Adrenal gland (tissue), 12 donors: ENCODE results near the gene FAM3B. TPM values are rescaled to one million over a fixed set of nuclear protein-coding genes. Genes with fewer than 3 reads are reported as not detected.

Source experiments
- DNase-seq, 7 donors: peaks; one replicate each; pipeline ENCODE4 v3.0.0-alpha.2; 2019 to 2020
- H3K27ac ChIP-seq, 5 donors: fragments of 200-600 bp; sonication (generic) in 4 of 5; 1 replicate in 3 of 5; 2 replicates in 2 of 5; pipeline versions ENCODE4 v1.5.1 to v1.8.0; 2016 to 2020; ENCODE audit warnings: mild to moderate bottlenecking in 1 of 5
- H3K27me3 ChIP-seq: fragments of 200-600 bp; 2 replicates; pipeline ENCODE4 v1.8.0; 2021
- H3K36me3 ChIP-seq, 2 donors: fragments of 200-600 bp; replicated peaks in 1 of 2; 1 replicate in 1 of 2; 2 replicates in 1 of 2; pipeline versions ENCODE4 v1.5.1 to v1.8.0; 2018 to 2022
- H3K4me1 ChIP-seq, 2 donors: fragments of 200-600 bp; replicated peaks in 1 of 2; 1 replicate in 1 of 2; 2 replicates in 1 of 2; pipeline versions ENCODE4 v1.5.1 to v1.8.0; 2018 to 2021
- H3K4me3 ChIP-seq, 4 donors: fragments of 200-600 bp; sonication (generic) in 3 of 4; one replicate each; pipeline ENCODE4 v1.5.1; 2016 to 2018
- H3K9me3 ChIP-seq, 3 donors: fragments of 200-600 bp; sonication (generic) in 1 of 3; replicated peaks in 1 of 3; 1 replicate in 2 of 3; 2 replicates in 1 of 3; pipeline versions ENCODE4 v1.5.1 to v1.8.0; 2016 to 2021
- POLR2A ChIP-seq, 2 donors: fragments of 450-650 bp; IDR thresholded peaks; one replicate each; pipeline ENCODE4 v1.6.1; 2017; ENCODE audit warnings: antibody characterized with exemption in 2 of 2, mild to moderate bottlenecking in 2 of 2, moderate library complexity in 1 of 2
- WGBS, 4 donors: extraction: QIAGEN DNeasy Blood & Tissue Kit in 2 of 4; methylation state at CpG; one replicate each; pipeline versions ENCODE4 v1.1.5 to v1.1.7; 2013 to 2017; 5-methylcytosine and 5-hydroxymethylcytosine counted together
- intact Hi-C, 2 donors: fragments of 100-400 bp; cut with DNase I; formaldehyde crosslinking; loops; one replicate each; pipeline versions ENCODE4 v1.14.1 to v1.15.0; 2022 to 2023
- polyA plus RNA-seq, 3 donors: library from polyadenylated mRNA; stranded (reverse); fragments of 200-250 nt in 2 of 3; fragments of 350-450 nt in 1 of 3; fragmentation: Illumina TruSeq in 1 of 3; extraction: RNeasy Lipid Tissue Mini Kit (QIAGEN cat#74804) in 1 of 3; gene quantifications; one replicate each; pipeline ENCODE4 v1.2.3, GENCODE V29; 2013 to 2014
- total RNA-seq, 9 donors: library from RNA; depleted of rRNA in 4 of 9; stranded (reverse); fragments of >200 nt in 4 of 9; fragments of 120-200 nt in 1 of 9; fragmentation: NEBNext Ultra II Directional in 1 of 9; extraction: Animal tissue kit (Norgen Biotek cat#: 25700) in 1 of 9; gene quantifications; one replicate each; pipeline versions ENCODE4 v1.1.0 to v1.2.4, GENCODE V29; 2013 to 2023
- TF ChIP-seq, protein P1 (sequence below), 6 experiments: fragments of 450-650 bp in 4 of 6; fragments of 200-600 bp in 2 of 6; sonication (generic) in 1 of 6; IDR thresholded peaks; 1 replicate in 5 of 6; 2 replicates in 1 of 6; pipeline versions ENCODE4 v1.5.1 to v1.8.0; 2016 to 2021; ENCODE audit warnings: antibody characterized with exemption in 6 of 6, mild to moderate bottlenecking in 2 of 6, moderate library complexity in 1 of 6
- donor health status: healthy with polysubstance abuse.
- donor health status: Bipolar disorder and iron deficiency.
- donor health status: DM: yes; HTN: yes; CAD: no.
- donor health status: DM: no; HTN: no; CAD: no.
- donor health status: DM: no; HTN: no; CAD: no.
- donor health status: DM: yes; HTN: yes; CAD: no.

The FAM3B gene
- total and polyA plus RNA-seq, 12 donors, result 0.07 to 0.38 (median 0.24) TPM; not detected in 8

DNA sequence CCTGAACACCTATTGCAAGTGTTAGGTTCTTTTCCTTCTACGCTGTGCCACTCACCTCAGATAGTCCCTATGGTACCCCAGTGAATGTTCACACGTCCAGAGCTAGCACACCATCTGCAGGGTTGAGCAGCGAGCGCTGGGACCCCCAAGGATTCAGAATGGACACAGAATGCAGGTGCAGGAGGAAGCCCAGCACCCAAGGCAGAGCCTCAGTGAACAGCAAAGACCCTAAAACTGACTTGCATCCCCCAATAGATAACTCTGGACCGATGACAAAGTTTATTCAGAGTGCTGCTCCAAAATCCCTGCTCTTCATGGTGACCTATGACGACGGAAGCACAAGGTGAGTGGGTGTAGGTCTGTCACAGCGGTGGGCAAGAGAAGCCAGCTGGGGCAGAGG, 30.2 kb downstream of the FAM3B start:
- Histone ChIP-seq H3K4me3 (no peak overlapping the region), H3K36me3 (no peaks in the 10 kb centered on the region), H3K9me3 (no peaks in the 10 kb centered on the region), H3K4me1 (no peaks in the 10 kb centered on the region), H3K27ac (no peak overlapping the region), H3K27me3 (peaks cover 4% of the 10 kb centered on the region)
- TF ChIP-seq, protein P1, sequence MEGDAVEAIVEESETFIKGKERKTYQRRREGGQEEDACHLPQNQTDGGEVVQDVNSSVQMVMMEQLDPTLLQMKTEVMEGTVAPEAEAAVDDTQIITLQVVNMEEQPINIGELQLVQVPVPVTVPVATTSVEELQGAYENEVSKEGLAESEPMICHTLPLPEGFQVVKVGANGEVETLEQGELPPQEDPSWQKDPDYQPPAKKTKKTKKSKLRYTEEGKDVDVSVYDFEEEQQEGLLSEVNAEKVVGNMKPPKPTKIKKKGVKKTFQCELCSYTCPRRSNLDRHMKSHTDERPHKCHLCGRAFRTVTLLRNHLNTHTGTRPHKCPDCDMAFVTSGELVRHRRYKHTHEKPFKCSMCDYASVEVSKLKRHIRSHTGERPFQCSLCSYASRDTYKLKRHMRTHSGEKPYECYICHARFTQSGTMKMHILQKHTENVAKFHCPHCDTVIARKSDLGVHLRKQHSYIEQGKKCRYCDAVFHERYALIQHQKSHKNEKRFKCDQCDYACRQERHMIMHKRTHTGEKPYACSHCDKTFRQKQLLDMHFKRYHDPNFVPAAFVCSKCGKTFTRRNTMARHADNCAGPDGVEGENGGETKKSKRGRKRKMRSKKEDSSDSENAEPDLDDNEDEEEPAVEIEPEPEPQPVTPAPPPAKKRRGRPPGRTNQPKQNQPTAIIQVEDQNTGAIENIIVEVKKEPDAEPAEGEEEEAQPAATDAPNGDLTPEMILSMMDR (IDR thresholded peaks at IDR 0.05), result no peak
- no peak for TF ChIP-seq POLR2A (IDR thresholded peaks at IDR 0.05)
- WGBS, 4 donors, result 75 to 86% (median 84%) methylated on average over 8 of the region's 8 CpGs
- intact Hi-C loops, result no loop called here
- no peak for DNase-seq

DNA sequence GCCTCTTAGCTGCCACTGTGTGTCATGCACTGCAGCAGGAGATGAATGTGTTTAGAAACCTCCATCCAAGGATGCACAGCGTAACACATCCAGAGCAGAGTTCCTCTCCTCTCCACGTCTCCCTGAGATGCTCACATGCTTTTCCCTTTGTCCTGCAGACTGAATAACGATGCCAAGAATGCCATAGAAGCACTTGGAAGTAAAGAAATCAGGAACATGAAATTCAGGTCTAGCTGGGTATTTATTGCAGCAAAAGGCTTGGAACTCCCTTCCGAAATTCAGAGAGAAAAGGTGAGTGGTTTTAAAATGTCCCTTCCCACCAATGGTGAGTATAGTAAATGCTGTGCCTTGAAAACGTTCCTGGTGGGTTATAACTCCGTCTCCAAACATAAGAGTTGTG, 31.8 kb downstream of the FAM3B start:
- Histone ChIP-seq H3K9me3 (no peaks in the 10 kb centered on the region), H3K27me3 (peaks cover 4% of the 10 kb centered on the region), H3K27ac (no peak overlapping the region), H3K4me1 (no peaks in the 10 kb centered on the region), H3K36me3 (no peaks in the 10 kb centered on the region), H3K4me3 (no peak overlapping the region)
- intact Hi-C loops, result no loop called here
- TF ChIP-seq, protein P1 (IDR thresholded peaks at IDR 0.05), result no peak
- TF ChIP-seq POLR2A (IDR thresholded peaks at IDR 0.05), result no peak
- WGBS, 4 donors, result 52 to 61% (median 54%) methylated on average over 6 of the region's 6 CpGs
- no peak for DNase-seq

DNA sequence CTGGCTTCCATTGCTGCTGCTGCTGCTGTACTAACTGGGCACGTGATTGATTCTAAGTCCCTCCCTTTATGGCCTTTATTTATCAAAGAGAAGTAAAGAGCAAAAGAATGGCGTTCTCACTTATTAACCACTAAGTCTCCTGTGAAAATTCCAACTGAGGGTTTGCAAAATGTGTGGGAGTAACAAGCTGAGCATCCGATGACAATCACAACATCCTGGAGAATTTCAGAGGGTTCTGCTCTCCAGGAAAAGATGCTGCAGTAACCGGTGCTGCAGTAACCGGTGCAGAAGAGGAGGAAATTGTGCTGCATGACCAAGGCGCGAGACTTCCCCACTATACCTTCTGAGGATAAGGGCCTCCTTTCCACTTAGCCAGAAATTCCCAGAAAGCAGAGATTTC, 32.5 kb downstream of the FAM3B start:
- Histone ChIP-seq H3K36me3 (no peaks in the 10 kb centered on the region), H3K4me1 (no peaks in the 10 kb centered on the region), H3K9me3 (no peaks in the 10 kb centered on the region), H3K27ac (no peak overlapping the region), H3K4me3 (no peak overlapping the region), H3K27me3 (peaks cover 4% of the 10 kb centered on the region)
- 60 to 73% (median 68%) methylated on average over 7 of the region's 7 CpGs for whole genome bisulfite sequencing, 4 donors
- no peak for TF ChIP-seq POLR2A (IDR thresholded peaks at IDR 0.05)
- TF ChIP-seq, protein P1 (IDR thresholded peaks at IDR 0.05), result no peak
- intact Hi-C loops, result no loop called here
- DNase-seq, result no peak

DNA sequence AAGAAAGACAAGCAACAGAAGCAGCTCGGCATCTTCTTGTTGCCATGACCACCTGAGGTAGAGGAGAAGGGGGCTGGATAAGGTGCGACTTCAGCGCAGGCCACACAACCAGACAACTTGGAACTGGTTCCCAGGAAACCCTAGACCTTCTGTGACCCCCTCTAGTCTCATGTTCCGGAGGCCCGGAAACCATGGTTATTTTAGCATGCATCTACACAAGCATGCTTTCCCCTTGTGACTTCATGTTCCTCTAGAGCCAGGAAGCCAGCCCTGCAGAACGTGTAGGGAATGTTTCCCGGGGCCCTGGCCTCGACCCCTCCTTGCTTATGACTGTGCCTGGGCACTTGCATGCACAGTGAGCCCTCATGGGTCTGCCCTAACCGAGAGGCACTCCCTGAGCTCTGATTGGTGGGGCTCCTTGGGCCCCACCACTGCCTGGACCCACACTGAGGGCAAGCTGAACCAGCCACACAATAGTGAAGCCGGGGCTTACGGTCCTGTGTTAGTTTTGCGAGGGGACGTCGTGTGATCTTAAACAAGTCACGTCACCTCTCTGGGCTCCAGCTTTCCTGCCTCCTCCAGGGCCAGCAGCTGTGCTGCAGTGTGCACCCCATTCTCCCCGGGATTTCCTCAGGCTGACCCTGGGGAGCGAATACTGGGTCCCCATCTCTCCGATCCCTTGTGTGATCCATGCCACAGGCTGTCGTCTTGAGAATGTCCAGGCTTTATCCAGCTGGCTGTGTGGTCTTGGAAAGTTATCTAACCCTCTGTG, 33.2 kb downstream of the FAM3B start:
- H3K9me3 ChIP-seq, result no peaks in the 10 kb centered on the region
- no peaks in the 10 kb centered on the region for H3K36me3 ChIP-seq
- no peak for TF ChIP-seq POLR2A (IDR thresholded peaks at IDR 0.05)
- TF ChIP-seq, protein P1 (IDR thresholded peaks at IDR 0.05), result no peak
- no peak for DNase-seq
- no peak overlapping the region for H3K4me3 ChIP-seq
- no peaks in the 10 kb centered on the region for H3K4me1 ChIP-seq
- intact Hi-C loops, result no loop called here
- H3K27ac ChIP-seq, result no peak overlapping the region
- 72 to 83% (median 77%) methylated on average over 12 to 19 of the region's 19 CpGs for WGBS, 4 donors
- peaks cover 4% of the 10 kb centered on the region for H3K27me3 ChIP-seq
